Transverse colon (tissue), 4 donors: ENCODE results near the gene ICA1. TPM values are rescaled to one million over a fixed set of nuclear protein-coding genes. Genes with fewer than 3 reads are reported as not detected.

Experiments used
- DNase-seq: peaks from one replicate; pipeline ENCODE4 v3.0.0-alpha.2; 2019
- H3K27ac ChIP-seq, 4 donors: fragments of 200-600 bp; sonication (generic); 2 replicates each; pipeline ENCODE4 v1.5.1; 2016 to 2018; ENCODE audit warnings: inconsistent platforms in 4 of 4
- H3K27me3 ChIP-seq: fragments of 200-600 bp; sonication (generic); 2 replicates; pipeline ENCODE4 v1.5.1; 2017; ENCODE audit warnings: inconsistent platforms
- H3K36me3 ChIP-seq, 4 donors: fragments of 200-600 bp; sonication (generic); 2 replicates each; pipeline ENCODE4 v1.5.1; 2017 to 2019; ENCODE audit warnings: inconsistent platforms in 4 of 4
- H3K4me1 ChIP-seq, 4 donors: fragments of 200-600 bp; sonication (generic); 2 replicates each; pipeline ENCODE4 v1.5.1; 2017 to 2020; ENCODE audit warnings: inconsistent platforms in 4 of 4
- H3K4me3 ChIP-seq, 4 donors: fragments of 200-600 bp; sonication (generic); 1 replicate in 1 of 4; 2 replicates in 3 of 4; pipeline versions ENCODE4 v1.5.1 to v1.6.1; 2017 to 2019; ENCODE audit warnings: inconsistent platforms in 4 of 4
- H3K9me3 ChIP-seq, 2 donors: fragments of 200-600 bp; sonication (generic); 2 replicates each; pipeline ENCODE4 v1.5.1; 2017 to 2019; ENCODE audit warnings: inconsistent platforms in 2 of 2
- EP300 ChIP-seq: sonication (generic); formaldehyde crosslinking; IDR thresholded peaks from one replicate; pipeline ENCODE4 v1.6.1; 2017; ENCODE audit warnings: antibody characterized with exemption, low read depth
- POLR2A ChIP-seq: fragments of 450-650 bp; IDR thresholded peaks from one replicate; pipeline ENCODE4 v1.6.1; 2016; ENCODE audit warnings: antibody characterized with exemption, mild to moderate bottlenecking, moderate library complexity
- POLR2AphosphoS5 ChIP-seq, 3 donors: sonication (generic); formaldehyde crosslinking; IDR thresholded peaks; one replicate each; pipeline ENCODE4 v1.6.1; 2016; ENCODE audit warnings: antibody characterized with exemption in 3 of 3
- WGBS, 2 donors: methylation state at CpG; one replicate each; pipeline ENCODE4 v1.1.5; 2018; ENCODE audit warnings: low coverage in 1 of 2; 5-methylcytosine and 5-hydroxymethylcytosine counted together
- in situ Hi-C, 4 donors: fragments of 200-750 bp; cut with MboI; loops; one replicate each; pipeline versions ENCODE4 v1.15.0 to v1.15.1; 2017; ENCODE audit warnings: low sequenced_read_pairs in 3 of 4, low pct_ligation_motif_present in 1 of 4, low pct_unique_long_range_greater_than_20kb in 1 of 4
- intact Hi-C: fragments of 100-400 bp; cut with DNase I; formaldehyde crosslinking; loops from one replicate; pipeline ENCODE4 v1.15.1; 2023; ENCODE audit warnings: low total_unique reads
- total RNA-seq, 4 donors: library from RNA; depleted of rRNA; stranded (reverse); fragments of >200 nt; gene quantifications; one replicate each; pipeline ENCODE4 v1.1.0, GENCODE V29; 2016
- TF ChIP-seq, protein P1 (sequence below), 5 experiments: fragments of 200-600 bp in 3 of 5; fragments of 450-650 bp in 2 of 5; sonication (generic) in 3 of 5; IDR thresholded peaks; 1 replicate in 2 of 5; 2 replicates in 3 of 5; pipeline ENCODE4 v1.5.1; 2016 to 2017; ENCODE audit warnings: antibody characterized with exemption in 5 of 5, inconsistent platforms in 3 of 5, mild to moderate bottlenecking in 2 of 5, moderate library complexity in 1 of 5

The ICA1 gene
- total RNA-seq, 4 donors from 2014 or later: 47.9 to 79.4 (median 54.3) TPM

DNA sequence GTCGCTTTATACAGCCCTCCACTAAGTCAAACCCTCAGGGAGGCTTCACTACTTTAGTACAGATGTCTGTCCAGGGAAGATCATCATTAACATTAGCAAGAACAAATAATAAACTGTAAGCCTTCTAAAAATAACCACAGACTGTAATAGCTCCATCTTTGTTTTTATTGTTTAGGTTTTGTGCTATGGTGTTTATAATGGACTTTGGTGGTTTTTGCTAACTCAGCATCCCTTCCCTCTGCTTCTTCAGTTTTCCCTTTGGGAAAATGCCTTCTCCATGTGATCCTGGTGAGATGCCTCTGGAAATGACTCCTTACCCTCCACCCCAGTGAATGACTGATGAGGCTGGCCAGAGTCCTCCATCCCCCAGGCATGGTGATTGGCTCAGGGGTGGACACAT lies 131.3 kb downstream of the ICA1 start:
- WGBS, 2 donors: 94 to 100% methylated on average over 1 of the region's 1 CpG
- intact Hi-C loops: no loop called here
- no peak for DNase-seq
- Histone ChIP-seq H3K9me3 (no peaks in the 10 kb centered on the region), H3K27ac (no peak overlapping the region), H3K36me3 (no peaks in the 10 kb centered on the region), H3K4me1 (no peaks in the 10 kb centered on the region), H3K27me3 (no peaks in the 10 kb centered on the region), H3K4me3 (no peak overlapping the region)
- TF ChIP-seq POLR2A (no peak), EP300 (no peak), POLR2AphosphoS5 (IDR thresholded peaks at IDR 0.05) (no peak)
- TF ChIP-seq, protein P1, sequence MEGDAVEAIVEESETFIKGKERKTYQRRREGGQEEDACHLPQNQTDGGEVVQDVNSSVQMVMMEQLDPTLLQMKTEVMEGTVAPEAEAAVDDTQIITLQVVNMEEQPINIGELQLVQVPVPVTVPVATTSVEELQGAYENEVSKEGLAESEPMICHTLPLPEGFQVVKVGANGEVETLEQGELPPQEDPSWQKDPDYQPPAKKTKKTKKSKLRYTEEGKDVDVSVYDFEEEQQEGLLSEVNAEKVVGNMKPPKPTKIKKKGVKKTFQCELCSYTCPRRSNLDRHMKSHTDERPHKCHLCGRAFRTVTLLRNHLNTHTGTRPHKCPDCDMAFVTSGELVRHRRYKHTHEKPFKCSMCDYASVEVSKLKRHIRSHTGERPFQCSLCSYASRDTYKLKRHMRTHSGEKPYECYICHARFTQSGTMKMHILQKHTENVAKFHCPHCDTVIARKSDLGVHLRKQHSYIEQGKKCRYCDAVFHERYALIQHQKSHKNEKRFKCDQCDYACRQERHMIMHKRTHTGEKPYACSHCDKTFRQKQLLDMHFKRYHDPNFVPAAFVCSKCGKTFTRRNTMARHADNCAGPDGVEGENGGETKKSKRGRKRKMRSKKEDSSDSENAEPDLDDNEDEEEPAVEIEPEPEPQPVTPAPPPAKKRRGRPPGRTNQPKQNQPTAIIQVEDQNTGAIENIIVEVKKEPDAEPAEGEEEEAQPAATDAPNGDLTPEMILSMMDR (IDR thresholded peaks at IDR 0.05): no peak
- in situ Hi-C loops: no loop called here

DNA sequence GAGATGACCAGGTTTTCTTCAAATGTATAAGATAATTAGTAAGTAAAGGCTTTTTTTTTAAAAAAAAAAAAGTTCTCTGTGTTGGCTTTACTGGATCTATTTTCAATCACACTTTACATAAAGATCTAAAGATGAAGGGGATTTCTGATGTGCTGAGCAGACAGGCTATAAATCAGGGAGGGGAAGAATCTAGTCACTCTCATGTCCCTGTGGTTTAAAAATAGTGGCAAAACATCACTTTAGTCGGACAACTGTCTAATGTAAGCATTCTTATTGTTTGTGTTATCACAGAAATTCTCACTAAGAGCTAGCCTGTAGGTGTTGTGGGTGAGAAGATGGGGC lies 132.7 kb downstream of the ICA1 start:
- Histone ChIP-seq H3K36me3 (no peaks in the 10 kb centered on the region), H3K4me1 (no peaks in the 10 kb centered on the region), H3K4me3 (no peak overlapping the region), H3K27ac (no peak overlapping the region), H3K27me3 (no peaks in the 10 kb centered on the region), H3K9me3 (no peaks in the 10 kb centered on the region)
- in situ Hi-C loops: no loop called here
- no peak for DNase-seq
- 64 to 72% methylated on average over 1 of the region's 1 CpG for WGBS, 2 donors
- intact Hi-C loops: no loop called here
- TF ChIP-seq POLR2A: no peak
- TF ChIP-seq, protein P1 (IDR thresholded peaks at IDR 0.05): no peak
- no peak for TF ChIP-seq POLR2AphosphoS5 (IDR thresholded peaks at IDR 0.05)
- no peak for TF ChIP-seq EP300

DNA sequence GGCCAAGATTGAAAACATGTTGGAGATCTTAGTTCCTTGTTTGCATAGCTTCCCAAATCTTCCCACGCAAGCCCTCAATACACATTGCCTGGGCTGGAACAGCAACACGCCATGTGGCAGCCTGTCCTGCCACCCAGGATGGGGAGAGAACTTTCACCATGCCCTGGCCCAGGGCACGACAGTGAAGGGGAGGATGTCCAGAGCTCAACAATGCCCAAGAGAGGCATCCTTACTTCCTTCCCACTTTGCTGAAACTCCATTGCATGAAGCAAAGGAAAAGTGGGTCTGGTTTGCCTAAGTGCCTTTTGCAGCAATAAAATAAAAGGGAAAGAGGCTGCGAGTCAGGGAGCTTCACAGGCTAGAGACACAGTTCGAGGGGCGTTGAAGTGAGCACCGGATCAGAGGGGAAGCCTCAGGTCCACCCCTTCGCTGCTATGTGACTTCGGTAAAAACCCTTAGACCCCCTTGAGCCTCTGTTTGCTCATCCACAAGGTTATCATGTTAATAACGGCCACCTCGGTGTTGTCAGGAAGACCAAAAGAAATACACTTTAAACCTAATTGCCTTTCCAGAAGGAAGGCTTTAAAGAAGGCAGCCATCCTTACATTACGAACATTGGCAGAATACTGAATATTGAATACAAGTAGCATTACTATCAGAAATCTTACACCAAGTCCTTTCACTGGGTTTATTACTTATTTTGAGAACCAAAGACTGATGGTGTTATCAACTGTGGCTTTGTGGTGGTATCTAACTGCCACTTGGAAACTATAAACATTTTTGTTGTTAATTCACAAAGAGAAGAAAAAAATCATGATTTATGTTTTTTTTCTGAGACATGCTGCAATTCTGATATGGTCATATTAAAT lies 133.3 kb downstream of the ICA1 start:
- intact Hi-C loops: no loop called here
- H3K27me3 ChIP-seq: no peaks in the 10 kb centered on the region
- H3K36me3 ChIP-seq: no peaks in the 10 kb centered on the region
- in situ Hi-C loops: no loop called here
- H3K4me1 ChIP-seq: no peaks in the 10 kb centered on the region
- no peak for TF ChIP-seq POLR2A
- no peak for TF ChIP-seq EP300
- TF ChIP-seq POLR2AphosphoS5 (IDR thresholded peaks at IDR 0.05): no peak
- TF ChIP-seq, protein P1 (IDR thresholded peaks at IDR 0.05): no peak
- H3K9me3 ChIP-seq: no peaks in the 10 kb centered on the region
- peak overlapping the region in 2 of 4 donors; percentile 7 to 36 for H3K27ac ChIP-seq
- no peak for DNase-seq
- WGBS, 2 donors: 79 to 96% methylated on average over 8 to 12 of the region's 12 CpGs
- H3K4me3 ChIP-seq: no peak overlapping the region

DNA sequence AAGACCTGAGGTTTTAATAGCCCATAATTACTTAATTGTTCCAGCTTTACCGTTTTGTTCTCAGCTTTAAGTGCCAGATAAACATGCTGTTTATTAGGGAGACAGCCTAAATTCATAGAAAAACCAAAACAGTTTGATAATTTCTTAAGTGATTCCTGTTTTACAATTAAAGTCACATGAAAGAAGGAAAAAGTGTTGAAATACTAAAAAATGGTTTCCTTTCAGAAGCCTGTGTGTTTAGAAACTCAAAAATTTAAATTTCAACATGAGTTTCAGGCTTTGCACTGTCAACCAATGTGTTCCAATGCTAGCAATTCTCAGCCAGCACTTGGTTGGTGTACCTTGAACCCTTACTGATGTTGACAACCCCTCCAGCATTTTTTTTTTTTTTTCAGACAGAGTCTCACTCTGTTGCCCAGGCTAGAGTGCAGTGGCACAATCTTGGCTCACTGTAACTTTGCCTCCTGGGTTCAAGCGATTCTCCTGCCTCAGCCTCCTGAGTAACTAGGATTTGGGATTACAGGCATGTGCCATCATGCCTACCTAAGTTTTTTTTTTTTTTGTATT lies 135.3 kb downstream of the ICA1 start:
- 79 to 80% methylated on average over 2 of the region's 2 CpGs for WGBS, 2 donors
- no peak overlapping the region for H3K27ac ChIP-seq
- in situ Hi-C loops: no loop called here

More for the DNA sequence above, 135.3 kb downstream of the ICA1 start:
- H3K4me1 ChIP-seq: no peaks in the 10 kb centered on the region
- H3K9me3 ChIP-seq: no peaks in the 10 kb centered on the region
- intact Hi-C loops: no loop called here
- no peak overlapping the region for H3K4me3 ChIP-seq
- no peaks in the 10 kb centered on the region for H3K36me3 ChIP-seq
- TF ChIP-seq POLR2AphosphoS5 (IDR thresholded peaks at IDR 0.05) (no peak), POLR2A (no peak), EP300 (no peak)
- TF ChIP-seq, protein P1 (IDR thresholded peaks at IDR 0.05): no peak
- DNase-seq: no peak
- no peaks in the 10 kb centered on the region for H3K27me3 ChIP-seq
